H1 (cell line): Measurements from ENCODE around the gene CACNA2D1. TPM values are rescaled to one million over a fixed set of nuclear protein-coding genes. Genes with fewer than 3 reads are reported as not detected.

Experiments used
- KDM1A ChIP-seq: fragments of 200-600, 300-600 bp; sonication (generic); IDR thresholded peaks from 2 replicates; pipeline ENCODE4 v1.7.1; 2016; ENCODE audit warnings: mild to moderate bottlenecking, low read length, borderline replicate concordance
- KDM4A ChIP-seq: IDR thresholded peaks from one replicate; pipeline ENCODE4 v1.7.1; 2012; ENCODE audit warnings: low read depth, mild to moderate bottlenecking, moderate library complexity, low read length, inconsistent platforms; ENCODE audit not compliant: severe bottlenecking
- POLR2AphosphoS5 ChIP-seq: IDR thresholded peaks from 2 replicates; pipeline ENCODE4 v1.6.1; 2011; ENCODE audit warnings: low read depth, low read length
- SIRT6 ChIP-seq: IDR thresholded peaks from one replicate; pipeline ENCODE4 v1.7.1; 2012; ENCODE audit warnings: low read length, inconsistent platforms
- TEAD4 ChIP-seq: IDR thresholded peaks from 2 replicates; pipeline ENCODE4 v1.6.1; 2012; ENCODE audit warnings: low read depth, low read length, inconsistent platforms, mixed read lengths
- polyA plus RNA-seq, 7 experiments: library from polyadenylated mRNA; depleted of rRNA in 3 of 7; stranded (reverse) in 5 of 7; unstranded in 2 of 7; fragments of >200 nt in 5 of 7; fragments of 200-250 nt in 2 of 7; gene quantifications; 1 replicate in 5 of 7; 2 replicates in 1 of 7; 4 replicates in 1 of 7; pipeline versions ENCODE4 v1.2.1 to v1.2.3, GENCODE V29; 2011 to 2013; ENCODE audit warnings: missing spikeins in 2 of 7, mixed read lengths in 2 of 7
- total RNA-seq: library from RNA; stranded (reverse); fragmentation: NEBNext Ultra II Directional; extraction: Animal tissue kit (Norgen Biotek cat#: 25700); gene quantifications from 2 replicates; pipeline ENCODE4 v1.2.1, GENCODE V29; 2021

The CACNA2D1 gene
- total and polyA plus RNA-seq, 2 of the 8 experiments (the other 6 are each of a cell fraction or from before 2014, with no cell fraction given): 4.3 to 27.3 TPM

- no peak for TF ChIP-seq KDM4A
- TF ChIP-seq TEAD4: no peak
- TF ChIP-seq SIRT6: no peak
- TF ChIP-seq POLR2AphosphoS5: no peak
- no peak for TF ChIP-seq KDM1A
- TF ChIP-seq, all 59 proteins: peak for 0
These were observed 394.1 kb downstream of the CACNA2D1 start (continued) for GRCh38 chr7:82049442-82049841.
